EH (cell line): Measurements from ENCODE around the gene IL3.
A peak's percentile ranks its signal among the peaks of the same experiment; 100 is the strongest.
"Not testable (repeated sequence)": the region's sequence is repeated elsewhere in the genome, so short reads cannot be mapped to it uniquely, and the experiment has no call there.

Experiments used
- DNase-seq: peaks from one replicate; pipeline ENCODE4 v3.0.0-alpha.2; 2015; ENCODE audit warnings: low read depth

The IL3 gene

DNA sequence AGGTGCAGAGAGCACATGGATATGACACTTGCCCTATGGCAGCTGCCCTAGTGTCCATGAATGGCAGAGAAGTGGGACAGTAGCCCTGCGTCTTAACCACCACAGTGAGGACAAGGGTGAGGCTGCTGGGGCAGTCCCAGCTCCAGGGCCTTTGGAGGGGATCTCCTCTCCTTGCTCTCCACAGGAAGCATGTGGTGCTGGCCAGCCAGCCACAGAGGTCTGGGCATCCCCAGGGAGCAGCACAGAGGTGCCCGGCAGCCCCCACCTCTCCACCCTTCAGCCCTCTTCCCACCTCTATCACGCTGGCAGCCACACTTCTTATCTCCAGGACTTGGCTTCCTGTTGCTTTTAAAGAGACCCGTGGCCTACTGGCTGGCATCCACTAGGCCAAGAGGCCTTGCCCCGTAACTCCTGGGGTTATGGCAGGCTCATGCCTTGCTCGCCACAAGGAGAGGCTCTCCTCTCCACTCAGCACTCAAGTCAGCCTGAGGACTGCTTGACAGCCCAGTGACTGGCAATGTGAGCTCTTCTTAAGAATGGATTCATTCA lies 35.0 kb downstream of the IL3 start:
- peak; percentile 27 for DNase-seq

- DNase-seq, result no peak
Measured at GRCh38 chr5:132096904-132097303, 36.4 kb downstream of the IL3 start.

DNA sequence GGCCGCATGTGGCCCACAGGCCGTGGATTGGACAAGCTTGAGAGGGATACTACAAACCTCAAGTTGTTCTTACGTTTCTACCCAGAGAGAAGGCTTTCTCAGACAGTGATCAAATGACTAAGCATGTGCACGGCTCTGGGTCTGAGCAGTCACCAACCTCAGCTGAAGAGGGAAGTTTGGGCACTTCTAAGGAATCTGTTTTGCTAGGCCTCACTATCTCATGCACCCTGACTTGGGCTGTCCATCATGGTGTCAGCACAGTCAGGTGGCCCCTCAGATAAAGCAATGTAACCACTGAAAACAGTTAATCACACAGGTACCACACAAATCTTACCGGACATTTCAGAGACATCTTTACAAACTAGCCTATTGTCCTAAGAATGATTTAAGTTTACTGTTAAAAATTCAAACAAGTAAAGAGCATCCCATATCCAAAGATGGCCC lies 37.7 kb downstream of the IL3 start:
- DNase-seq, result peak; percentile 58

- peak; percentile 10 for DNase-seq
Measured at GRCh38 chr5:132098621-132099020, 38.2 kb downstream of the IL3 start.

GRCh38 chr5:132099076-132099748 lies 38.8 kb downstream of the IL3 start:
- DNase-seq, result no peak

DNA sequence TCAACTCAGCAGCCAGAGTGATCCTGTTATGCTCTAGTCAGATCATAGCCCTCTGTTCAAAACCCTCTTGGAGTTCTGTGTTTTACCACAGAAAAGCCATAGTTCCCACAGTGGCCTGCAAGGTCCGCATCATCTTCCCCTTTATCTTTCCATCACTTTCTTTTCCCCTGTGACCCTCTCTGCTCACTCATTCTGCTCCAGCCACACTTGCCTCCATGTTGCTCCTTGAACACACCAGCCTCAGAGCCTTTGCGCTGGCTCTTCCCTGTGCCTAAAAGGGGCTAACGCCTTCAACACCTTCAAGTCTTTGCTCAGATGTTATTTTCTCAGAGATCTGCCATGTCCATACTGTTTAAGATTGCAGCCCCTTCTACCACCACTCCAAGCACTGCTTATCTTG lies 39.5 kb downstream of the IL3 start:
- no peak for DNase-seq

DNA sequence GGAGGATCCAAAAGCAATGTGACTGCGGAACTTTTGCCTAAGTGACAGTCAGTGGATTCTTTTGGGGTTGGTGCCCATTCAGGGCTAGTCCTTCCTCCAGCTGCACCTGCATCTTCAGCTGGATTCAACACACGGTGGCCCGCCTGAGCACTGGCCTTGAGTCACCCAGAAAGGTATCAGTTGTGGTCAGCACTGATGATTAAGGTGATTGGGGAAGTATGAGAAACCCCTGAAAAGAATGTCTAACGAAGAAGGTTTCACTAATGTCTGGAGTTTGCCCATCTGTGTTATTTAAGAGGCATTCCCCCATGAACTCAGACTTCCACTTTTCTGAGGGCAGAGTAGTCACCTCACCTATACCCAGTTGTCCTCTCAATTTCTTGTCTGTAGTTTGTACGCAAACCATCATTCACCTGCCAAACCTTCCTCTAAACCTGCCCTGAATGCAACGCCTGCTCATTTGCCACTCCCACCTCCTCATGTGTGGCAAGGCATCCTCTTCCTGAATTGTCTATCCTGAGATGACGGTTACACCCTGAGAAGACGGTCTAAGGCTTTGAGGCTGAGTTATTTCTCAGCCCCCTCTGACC lies 40.3 kb downstream of the IL3 start:
- DNase-seq, result no peak

GRCh38 chr5:132101385-132101880 lies 41.0 kb downstream of the IL3 start:
- DNase-seq, result no peak

- DNase-seq, result no peak
Measured at GRCh38 chr5:132102101-132102701, 41.7 kb downstream of the IL3 start.

GRCh38 chr5:132102944-132103331 lies 42.5 kb downstream of the IL3 start:
- no peak for DNase-seq

- peak; percentile 96 for DNase-seq
Measured at GRCh38 chr5:132103332-132103951, 43.0 kb downstream of the IL3 start.

DNA sequence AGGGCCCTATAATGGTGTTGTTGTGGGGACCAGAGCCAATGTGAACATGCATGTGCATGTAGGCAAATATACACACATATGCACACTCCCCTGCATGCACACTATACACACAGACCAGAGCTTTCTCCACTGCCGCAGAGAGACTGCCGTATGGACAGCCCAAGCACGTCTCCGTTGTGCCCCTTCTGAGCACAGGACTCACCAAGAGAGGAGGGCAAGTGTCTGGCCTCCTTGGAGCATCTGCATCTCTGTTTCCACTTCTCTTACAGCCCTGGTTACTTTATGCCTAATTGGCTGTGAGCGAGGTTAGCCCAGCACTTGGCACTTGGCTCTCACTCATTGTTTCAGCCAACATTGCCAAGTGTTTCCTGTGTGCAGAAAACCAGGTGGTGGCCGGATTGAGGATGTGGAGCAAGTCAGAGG lies 43.5 kb downstream of the IL3 start:
- peak; percentile 18 for DNase-seq

- peak; percentile 72 for DNase-seq
Measured at GRCh38 chr5:132104556-132104955, 44.1 kb downstream of the IL3 start.

DNA sequence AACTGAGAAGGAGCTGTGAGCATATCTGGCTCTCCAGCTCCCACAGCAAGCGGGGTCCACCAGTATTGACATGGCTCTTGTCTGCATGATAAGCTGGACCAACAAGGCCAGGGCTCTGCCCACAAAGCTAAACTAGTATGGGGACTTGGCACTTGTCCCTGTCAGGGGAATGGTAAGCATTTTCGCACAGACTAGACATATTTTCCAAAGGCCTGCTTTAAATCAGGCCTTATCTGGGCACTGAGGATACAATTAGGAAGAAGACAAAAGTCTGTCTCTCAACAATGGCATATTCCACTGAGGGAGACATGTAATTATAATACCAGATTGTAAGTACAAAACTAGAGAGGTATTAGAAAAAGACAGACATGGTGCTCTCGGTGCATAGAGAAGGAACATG lies 45.2 kb downstream of the IL3 start:
- no peak for DNase-seq

- DNase-seq, result not testable (repeated sequence)
Measured at GRCh38 chr5:132108495-132108894, 48.0 kb downstream of the IL3 start.

DNA sequence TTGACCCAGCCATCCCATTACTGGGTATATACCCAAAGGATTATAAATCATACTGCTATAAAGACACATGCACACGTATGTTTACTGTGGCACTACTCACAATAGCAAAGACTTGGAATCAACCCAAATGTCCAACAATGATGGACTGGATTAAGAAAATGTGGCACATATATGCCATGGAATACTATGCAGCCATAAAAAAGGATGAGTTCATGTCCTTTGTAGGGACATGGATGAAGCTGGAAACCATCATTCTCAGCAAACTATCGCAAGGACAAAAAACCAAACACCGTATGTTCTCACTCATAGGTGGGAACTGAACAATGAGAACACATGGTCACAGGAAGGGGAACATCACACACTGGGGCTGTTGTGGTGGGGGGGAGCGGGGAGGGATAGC lies 48.5 kb downstream of the IL3 start:
- DNase-seq, result not testable (repeated sequence)

- no peak for DNase-seq
Measured at GRCh38 chr5:132109494-132110053, 49.1 kb downstream of the IL3 start.

DNA sequence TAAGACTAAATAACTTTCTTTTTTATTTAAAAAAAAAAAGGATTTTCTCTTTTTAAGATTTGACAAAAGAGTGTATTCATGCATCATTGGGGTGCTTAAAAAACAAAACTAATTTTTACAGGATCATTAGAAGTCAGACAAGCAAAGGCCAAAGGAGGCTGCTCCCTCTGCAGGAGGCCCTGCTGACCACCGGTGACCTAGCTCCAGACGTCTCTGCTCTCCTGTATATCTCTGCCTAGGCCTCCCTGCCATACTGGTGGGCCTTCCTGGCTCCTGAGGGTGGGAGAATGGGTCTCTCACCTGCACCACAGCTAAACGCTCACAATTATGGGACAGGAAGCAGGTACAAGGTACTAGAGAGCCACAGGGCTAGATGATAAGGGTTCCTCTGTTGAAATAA lies 49.7 kb downstream of the IL3 start:
- no peak for DNase-seq

GRCh38 chr5:132110930-132111329 lies 50.5 kb downstream of the IL3 start:
- DNase-seq, result no peak

GRCh38 chr5:132112111-132112510 lies 51.7 kb downstream of the IL3 start:
- no peak for DNase-seq
